ENCODE measurements around the gene EXOC6B.
A peak's percentile ranks its signal among the peaks of the same experiment; 100 is the strongest.

The EXOC6B gene

DNA sequence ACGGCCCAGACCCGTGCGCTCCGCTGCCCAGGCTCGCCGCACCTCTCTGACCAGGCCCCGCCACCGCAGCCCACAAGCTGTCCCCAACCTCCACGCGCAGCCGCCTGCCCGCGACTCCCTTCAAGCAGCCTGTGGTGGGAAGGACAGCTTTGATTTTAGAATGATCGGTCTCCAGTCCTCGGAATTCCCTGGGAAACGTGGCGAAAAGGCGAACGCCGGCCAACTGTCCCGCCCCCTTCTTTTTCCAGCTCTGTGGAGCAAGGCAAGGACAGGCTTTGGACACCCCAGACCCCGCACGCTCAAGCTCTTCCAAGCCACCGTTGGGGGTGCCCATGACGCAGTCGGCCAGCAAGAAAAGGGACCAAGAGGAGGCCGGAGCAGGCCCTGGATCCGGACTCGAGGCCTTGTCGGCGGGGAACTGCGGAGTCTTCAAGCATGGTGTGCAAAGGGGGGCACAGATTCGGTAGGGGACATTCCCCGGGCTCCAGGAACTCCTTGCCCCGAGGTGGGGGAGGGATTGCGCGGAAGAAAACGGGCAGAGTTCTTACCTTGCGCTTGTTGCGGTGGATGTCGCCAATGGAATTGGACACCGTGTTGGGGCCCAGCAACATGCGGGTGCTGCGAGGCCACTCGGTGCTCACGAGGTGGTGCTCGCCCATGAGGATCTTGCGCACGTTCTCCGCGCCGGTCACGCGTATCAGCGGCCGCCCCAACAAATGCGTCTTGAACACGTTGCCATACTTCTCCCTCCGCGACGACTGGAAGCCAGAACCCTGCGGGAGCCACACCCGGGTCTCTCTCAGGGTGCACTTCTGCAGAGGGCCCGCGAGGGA is 682.2 kb downstream of the EXOC6B start:
- TF ChIP-seq NFIC (IDR thresholded peaks at IDR 0.05) (no peak), EP300 (IDR thresholded peaks at IDR 0.05; ENCODE audit: borderline replicate concordance) (no peak), CEBPB (IDR thresholded peaks at IDR 0.05) (no peak), YY1 (IDR thresholded peaks at IDR 0.05; ENCODE audit: low read depth) (no peak), FOXM1 (IDR thresholded peaks at IDR 0.05; ENCODE audit: borderline replicate concordance, low read depth) (no peak), TAF1 (IDR thresholded peaks at IDR 0.05; ENCODE audit: low read depth) (no peak), CREB1 (IDR thresholded peaks at IDR 0.05; ENCODE audit: low read depth) (no peak), EGR1 (IDR thresholded peaks at IDR 0.05) (no peak), RAD21 (IDR thresholded peaks at IDR 0.05; ENCODE audit: low read depth) (no peak), TEAD4 (IDR thresholded peaks at IDR 0.05) (no peak), TCF12 (IDR thresholded peaks at IDR 0.05; ENCODE audit: low read depth) (no peak), ZBTB7A (IDR thresholded peaks at IDR 0.05; ENCODE audit: low read depth) (no peak)
- TF ChIP-seq, protein P1, sequence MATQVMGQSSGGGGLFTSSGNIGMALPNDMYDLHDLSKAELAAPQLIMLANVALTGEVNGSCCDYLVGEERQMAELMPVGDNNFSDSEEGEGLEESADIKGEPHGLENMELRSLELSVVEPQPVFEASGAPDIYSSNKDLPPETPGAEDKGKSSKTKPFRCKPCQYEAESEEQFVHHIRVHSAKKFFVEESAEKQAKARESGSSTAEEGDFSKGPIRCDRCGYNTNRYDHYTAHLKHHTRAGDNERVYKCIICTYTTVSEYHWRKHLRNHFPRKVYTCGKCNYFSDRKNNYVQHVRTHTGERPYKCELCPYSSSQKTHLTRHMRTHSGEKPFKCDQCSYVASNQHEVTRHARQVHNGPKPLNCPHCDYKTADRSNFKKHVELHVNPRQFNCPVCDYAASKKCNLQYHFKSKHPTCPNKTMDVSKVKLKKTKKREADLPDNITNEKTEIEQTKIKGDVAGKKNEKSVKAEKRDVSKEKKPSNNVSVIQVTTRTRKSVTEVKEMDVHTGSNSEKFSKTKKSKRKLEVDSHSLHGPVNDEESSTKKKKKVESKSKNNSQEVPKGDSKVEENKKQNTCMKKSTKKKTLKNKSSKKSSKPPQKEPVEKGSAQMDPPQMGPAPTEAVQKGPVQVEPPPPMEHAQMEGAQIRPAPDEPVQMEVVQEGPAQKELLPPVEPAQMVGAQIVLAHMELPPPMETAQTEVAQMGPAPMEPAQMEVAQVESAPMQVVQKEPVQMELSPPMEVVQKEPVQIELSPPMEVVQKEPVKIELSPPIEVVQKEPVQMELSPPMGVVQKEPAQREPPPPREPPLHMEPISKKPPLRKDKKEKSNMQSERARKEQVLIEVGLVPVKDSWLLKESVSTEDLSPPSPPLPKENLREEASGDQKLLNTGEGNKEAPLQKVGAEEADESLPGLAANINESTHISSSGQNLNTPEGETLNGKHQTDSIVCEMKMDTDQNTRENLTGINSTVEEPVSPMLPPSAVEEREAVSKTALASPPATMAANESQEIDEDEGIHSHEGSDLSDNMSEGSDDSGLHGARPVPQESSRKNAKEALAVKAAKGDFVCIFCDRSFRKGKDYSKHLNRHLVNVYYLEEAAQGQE (IDR thresholded peaks at IDR 0.05; ENCODE audit: low read depth) = no peak
- TF ChIP-seq, protein P2, sequence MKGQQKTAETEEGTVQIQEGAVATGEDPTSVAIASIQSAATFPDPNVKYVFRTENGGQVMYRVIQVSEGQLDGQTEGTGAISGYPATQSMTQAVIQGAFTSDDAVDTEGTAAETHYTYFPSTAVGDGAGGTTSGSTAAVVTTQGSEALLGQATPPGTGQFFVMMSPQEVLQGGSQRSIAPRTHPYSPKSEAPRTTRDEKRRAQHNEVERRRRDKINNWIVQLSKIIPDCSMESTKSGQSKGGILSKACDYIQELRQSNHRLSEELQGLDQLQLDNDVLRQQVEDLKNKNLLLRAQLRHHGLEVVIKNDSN (IDR thresholded peaks at IDR 0.05) = no peak
- TF ChIP-seq, protein P3, sequence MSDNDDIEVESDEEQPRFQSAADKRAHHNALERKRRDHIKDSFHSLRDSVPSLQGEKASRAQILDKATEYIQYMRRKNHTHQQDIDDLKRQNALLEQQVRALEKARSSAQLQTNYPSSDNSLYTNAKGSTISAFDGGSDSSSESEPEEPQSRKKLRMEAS (IDR thresholded peaks at IDR 0.05) = no peak

DNA sequence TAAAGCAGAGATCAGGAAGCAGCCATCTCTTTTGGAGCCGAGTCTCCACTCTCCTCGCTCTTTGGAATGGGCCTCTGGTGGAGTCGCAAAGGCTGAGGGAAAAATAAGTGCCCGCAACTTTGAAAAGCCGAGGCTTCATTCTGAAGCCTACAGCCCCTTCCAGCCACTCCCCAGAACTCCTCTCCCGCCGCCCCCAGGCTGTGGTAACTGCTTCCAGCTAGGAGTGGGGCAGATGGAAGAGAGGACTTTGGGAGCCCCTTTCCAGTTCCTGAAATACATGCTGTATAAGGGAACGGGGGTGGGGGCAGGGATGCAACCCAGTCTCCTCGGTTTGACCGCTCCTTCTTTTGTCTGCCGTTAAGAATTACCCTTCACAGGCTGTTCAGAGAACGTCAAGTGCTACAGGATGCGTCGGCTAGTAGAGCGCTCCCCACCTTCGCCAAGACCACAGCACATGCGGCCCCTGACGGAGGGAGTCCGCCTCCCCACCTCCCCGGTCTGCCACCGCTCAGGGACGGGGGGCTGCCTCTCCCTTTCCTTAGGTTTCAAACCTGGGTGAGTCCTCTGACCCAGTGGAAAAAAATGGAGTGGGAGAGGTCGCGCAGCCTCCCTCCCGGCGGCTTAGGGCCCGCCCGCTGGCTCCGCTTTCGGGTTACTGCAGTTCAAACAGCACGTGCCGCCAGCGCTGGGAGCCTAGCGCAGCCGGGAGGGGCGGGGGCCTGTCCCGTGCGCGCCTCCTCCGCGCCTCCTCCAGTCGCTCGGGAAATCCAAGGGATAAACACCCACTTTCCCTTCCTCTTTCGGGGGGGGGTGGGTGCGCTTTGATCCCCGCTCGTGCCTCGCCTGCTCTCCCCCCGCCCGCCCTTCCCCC is 683.0 kb downstream of the EXOC6B start:
- TF ChIP-seq, protein P3 (IDR thresholded peaks at IDR 0.05) = peak; percentile 64
- TF ChIP-seq TCF12 (IDR thresholded peaks at IDR 0.05; ENCODE audit: low read depth) = no peak

DNA sequence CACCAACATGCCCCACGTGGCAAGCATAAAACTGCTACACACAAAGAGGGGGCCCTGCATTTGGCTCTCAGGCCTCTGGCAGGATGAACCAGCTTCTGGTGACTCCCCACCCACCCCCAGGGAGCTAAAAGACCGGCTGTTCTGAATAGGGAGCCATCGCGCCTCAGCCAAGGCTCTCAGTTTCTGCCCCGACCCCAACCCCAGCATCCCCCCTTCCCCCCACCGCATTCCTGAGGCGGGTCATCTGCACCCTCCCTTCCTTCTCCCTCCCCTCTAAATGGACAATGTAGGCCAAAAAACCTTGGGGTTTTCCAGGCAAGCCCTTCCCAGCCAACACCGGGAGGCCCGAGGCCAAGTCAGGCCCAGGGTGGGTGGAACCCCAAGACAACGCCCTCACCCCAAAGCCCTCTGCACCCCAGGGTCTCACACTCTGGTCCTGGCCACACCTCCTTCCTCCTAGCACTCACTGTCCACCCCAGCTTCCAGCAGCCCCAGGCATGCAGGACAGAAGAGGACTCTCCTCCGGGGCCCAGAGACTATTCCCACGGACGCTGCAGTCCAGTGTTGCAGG is 683.9 kb downstream of the EXOC6B start:
- TF ChIP-seq CEBPB (IDR thresholded peaks at IDR 0.05) (no peak), FOXM1 (IDR thresholded peaks at IDR 0.05; ENCODE audit: borderline replicate concordance, low read depth) (no peak), NFIC (IDR thresholded peaks at IDR 0.05) (no peak)

DNA sequence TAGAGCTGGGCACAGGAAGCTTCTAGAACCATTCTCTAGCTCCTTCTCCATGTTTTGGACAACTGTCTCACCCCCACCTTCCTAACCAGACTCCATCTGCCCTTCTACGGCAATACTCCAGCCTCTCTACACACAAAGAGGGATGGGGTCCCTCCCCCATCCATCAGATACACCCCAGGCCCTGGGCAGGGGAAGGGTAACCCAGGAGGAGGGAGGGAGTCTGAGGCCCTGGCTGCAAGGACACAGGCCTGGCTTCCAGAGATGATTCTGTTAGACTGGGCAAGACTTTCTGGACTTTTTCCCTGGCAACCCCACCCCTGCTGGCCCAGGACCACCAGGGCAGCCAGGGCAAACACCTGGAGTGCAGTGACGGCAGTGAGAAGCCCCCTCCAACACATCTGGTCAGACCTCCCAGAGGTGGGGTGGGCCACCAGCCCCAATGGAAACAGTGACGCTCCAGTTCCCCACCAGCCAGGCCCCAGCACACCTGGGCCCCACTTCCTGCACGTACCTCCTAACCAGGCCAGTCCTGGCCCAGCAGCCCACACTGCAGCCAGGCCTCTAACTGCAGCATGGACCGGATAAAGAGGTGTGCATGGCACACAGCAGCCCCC is 684.7 kb downstream of the EXOC6B start:
- no peak for TF ChIP-seq YY1 (IDR thresholded peaks at IDR 0.05; ENCODE audit: low read depth)
- TF ChIP-seq RAD21 (IDR thresholded peaks at IDR 0.05; ENCODE audit: low read depth) = no peak
- no peak for TF ChIP-seq ZBTB7A (IDR thresholded peaks at IDR 0.05; ENCODE audit: low read depth)
- TF ChIP-seq TAF1 (IDR thresholded peaks at IDR 0.05; ENCODE audit: low read depth) = no peak
- no peak for TF ChIP-seq TCF12 (IDR thresholded peaks at IDR 0.05; ENCODE audit: low read depth)
- no peak for TF ChIP-seq NFIC (IDR thresholded peaks at IDR 0.05)
- TF ChIP-seq CEBPB (IDR thresholded peaks at IDR 0.05) = no peak
- TF ChIP-seq CREB1 (IDR thresholded peaks at IDR 0.05; ENCODE audit: low read depth) = no peak
- TF ChIP-seq EGR1 (IDR thresholded peaks at IDR 0.05) = no peak
- no peak for TF ChIP-seq EP300 (IDR thresholded peaks at IDR 0.05; ENCODE audit: borderline replicate concordance)
- TF ChIP-seq FOXM1 (IDR thresholded peaks at IDR 0.05; ENCODE audit: borderline replicate concordance, low read depth) = no peak
- TF ChIP-seq, protein P2 (IDR thresholded peaks at IDR 0.05) = no peak
- TF ChIP-seq, protein P3 (IDR thresholded peaks at IDR 0.05) = no peak
- TF ChIP-seq TEAD4 (IDR thresholded peaks at IDR 0.05) = no peak
- TF ChIP-seq, protein P1 (IDR thresholded peaks at IDR 0.05; ENCODE audit: low read depth) = no peak

DNA sequence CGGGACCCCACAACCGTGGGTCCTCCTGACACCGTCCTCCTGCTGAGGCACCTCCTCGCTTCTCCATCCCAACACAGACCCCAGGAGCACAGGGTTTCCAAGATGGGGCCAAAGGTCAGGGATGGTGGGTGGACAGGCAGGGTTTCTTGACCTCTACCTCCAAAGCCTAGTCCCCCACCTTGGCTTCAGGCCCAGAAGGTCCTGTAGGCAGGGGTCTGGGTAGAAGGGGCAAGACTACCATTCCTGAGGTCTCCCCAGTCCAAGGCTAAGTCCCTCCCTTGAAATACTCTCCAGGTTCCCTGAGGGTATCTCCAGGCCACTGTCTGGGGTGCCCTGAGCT is 685.2 kb downstream of the EXOC6B start:
- TF ChIP-seq EP300 (IDR thresholded peaks at IDR 0.05; ENCODE audit: borderline replicate concordance) = no peak
- TF ChIP-seq FOXM1 (IDR thresholded peaks at IDR 0.05; ENCODE audit: borderline replicate concordance, low read depth) = no peak
- TF ChIP-seq CREB1 (IDR thresholded peaks at IDR 0.05; ENCODE audit: low read depth) = no peak
- TF ChIP-seq, protein P2 (IDR thresholded peaks at IDR 0.05) = no peak
- TF ChIP-seq CEBPB (IDR thresholded peaks at IDR 0.05) = no peak
- TF ChIP-seq, protein P3 (IDR thresholded peaks at IDR 0.05) = no peak
- no peak for TF ChIP-seq YY1 (IDR thresholded peaks at IDR 0.05; ENCODE audit: low read depth)
- TF ChIP-seq TAF1 (IDR thresholded peaks at IDR 0.05; ENCODE audit: low read depth) = no peak
- TF ChIP-seq TEAD4 (IDR thresholded peaks at IDR 0.05) = no peak
- TF ChIP-seq NFIC (IDR thresholded peaks at IDR 0.05) = no peak
- no peak for TF ChIP-seq ZBTB7A (IDR thresholded peaks at IDR 0.05; ENCODE audit: low read depth)
- TF ChIP-seq RAD21 (IDR thresholded peaks at IDR 0.05; ENCODE audit: low read depth) = no peak
- TF ChIP-seq EGR1 (IDR thresholded peaks at IDR 0.05) = no peak
- TF ChIP-seq TCF12 (IDR thresholded peaks at IDR 0.05; ENCODE audit: low read depth) = no peak
